Activated T-cell treated with anti-CD3 and anti-CD28 coated beads, Interleukin-2, amount 50 U/mL, for 4 hours (primary cell): Measurements from ENCODE around the gene THSD7A. TPM values are rescaled to one million over a fixed set of nuclear protein-coding genes. Genes with fewer than 3 reads are reported as not detected.

Experiments used
- ATAC-seq, 2 donors: fragments of 200-7000 bp; cut with Tn5 transposase; one replicate each; pipeline ENCODE4 v1.10.0; 2021
- DNase-seq: peaks from one replicate; pipeline ENCODE4 v3.0.0-alpha.2; 2020
- H3K27me3 Mint-ChIP-seq: one replicate; pipeline ENCODE4 v1.8.0; 2021; ENCODE audit warnings: low read depth, mixed read lengths
- H3K36me3 Mint-ChIP-seq: one replicate; pipeline ENCODE4 v1.8.0; 2022; ENCODE audit warnings: mixed read lengths; ENCODE audit not compliant: insufficient read depth
- H3K4me1 Mint-ChIP-seq: one replicate; pipeline ENCODE4 v1.8.0; 2021; ENCODE audit warnings: low read depth, mixed read lengths
- H3K4me3 Mint-ChIP-seq: one replicate; pipeline ENCODE4 v1.8.0; 2021; ENCODE audit warnings: mild to moderate bottlenecking, moderate library complexity, mixed read lengths
- H3K9me3 Mint-ChIP-seq: one replicate; pipeline ENCODE4 v1.8.0; 2021; ENCODE audit warnings: mixed read lengths
- total RNA-seq, 3 donors: library from RNA; stranded (reverse); gene quantifications; one replicate each; pipeline ENCODE4 v1.2.1, GENCODE V29; 2021

THSD7A gene, protein sequence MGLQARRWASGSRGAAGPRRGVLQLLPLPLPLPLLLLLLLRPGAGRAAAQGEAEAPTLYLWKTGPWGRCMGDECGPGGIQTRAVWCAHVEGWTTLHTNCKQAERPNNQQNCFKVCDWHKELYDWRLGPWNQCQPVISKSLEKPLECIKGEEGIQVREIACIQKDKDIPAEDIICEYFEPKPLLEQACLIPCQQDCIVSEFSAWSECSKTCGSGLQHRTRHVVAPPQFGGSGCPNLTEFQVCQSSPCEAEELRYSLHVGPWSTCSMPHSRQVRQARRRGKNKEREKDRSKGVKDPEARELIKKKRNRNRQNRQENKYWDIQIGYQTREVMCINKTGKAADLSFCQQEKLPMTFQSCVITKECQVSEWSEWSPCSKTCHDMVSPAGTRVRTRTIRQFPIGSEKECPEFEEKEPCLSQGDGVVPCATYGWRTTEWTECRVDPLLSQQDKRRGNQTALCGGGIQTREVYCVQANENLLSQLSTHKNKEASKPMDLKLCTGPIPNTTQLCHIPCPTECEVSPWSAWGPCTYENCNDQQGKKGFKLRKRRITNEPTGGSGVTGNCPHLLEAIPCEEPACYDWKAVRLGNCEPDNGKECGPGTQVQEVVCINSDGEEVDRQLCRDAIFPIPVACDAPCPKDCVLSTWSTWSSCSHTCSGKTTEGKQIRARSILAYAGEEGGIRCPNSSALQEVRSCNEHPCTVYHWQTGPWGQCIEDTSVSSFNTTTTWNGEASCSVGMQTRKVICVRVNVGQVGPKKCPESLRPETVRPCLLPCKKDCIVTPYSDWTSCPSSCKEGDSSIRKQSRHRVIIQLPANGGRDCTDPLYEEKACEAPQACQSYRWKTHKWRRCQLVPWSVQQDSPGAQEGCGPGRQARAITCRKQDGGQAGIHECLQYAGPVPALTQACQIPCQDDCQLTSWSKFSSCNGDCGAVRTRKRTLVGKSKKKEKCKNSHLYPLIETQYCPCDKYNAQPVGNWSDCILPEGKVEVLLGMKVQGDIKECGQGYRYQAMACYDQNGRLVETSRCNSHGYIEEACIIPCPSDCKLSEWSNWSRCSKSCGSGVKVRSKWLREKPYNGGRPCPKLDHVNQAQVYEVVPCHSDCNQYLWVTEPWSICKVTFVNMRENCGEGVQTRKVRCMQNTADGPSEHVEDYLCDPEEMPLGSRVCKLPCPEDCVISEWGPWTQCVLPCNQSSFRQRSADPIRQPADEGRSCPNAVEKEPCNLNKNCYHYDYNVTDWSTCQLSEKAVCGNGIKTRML (N-terminal part only)
- total RNA-seq = not detected

- Mint-ChIP-seq H3K36me3 (no peaks in the 10 kb centered on the region), H3K4me3 (peak within 1 kb of the TSS; percentile 46), H3K27me3 (peaks cover 23% of the 10 kb centered on the region), H3K4me1 (peaks cover 5% of the 10 kb centered on the region), H3K9me3 (no peaks in the 10 kb centered on the region)
- no peak for DNase-seq
- peak; percentile 76 to 77 for ATAC-seq
These were observed at the start of gene THSD7A for GRCh38 chr7:11831736-11832495. TSS of gene THSD7A (minus strand) at chr7:11832198. CDS start at chr7:11831946, 252 bp downstream.

DNA sequence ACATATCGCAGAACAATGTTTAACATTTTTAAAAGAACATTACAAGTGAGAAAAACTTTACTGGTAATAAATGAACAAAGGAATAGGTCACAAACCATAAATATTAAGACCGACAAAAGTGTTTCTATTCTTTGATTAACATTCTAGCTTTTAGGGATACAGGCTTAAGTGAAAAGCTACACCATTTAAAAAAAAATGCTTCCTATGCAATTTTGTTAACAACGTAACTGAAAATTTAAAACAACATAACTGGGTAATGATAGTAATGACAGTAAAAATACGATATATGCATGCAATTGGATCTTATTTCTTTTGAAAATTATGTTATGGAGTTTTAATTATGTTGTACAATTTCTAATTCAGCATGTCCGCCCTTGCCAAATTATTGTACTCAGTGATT lies 49.7 kb upstream of the THSD7A start:
- no peaks in the 10 kb centered on the region for H3K4me1 Mint-ChIP-seq
- no peak for ATAC-seq
- no peaks in the 10 kb centered on the region for H3K36me3 Mint-ChIP-seq
- no peaks in the 10 kb centered on the region for H3K27me3 Mint-ChIP-seq
- no peak for DNase-seq
- H3K4me3 Mint-ChIP-seq = no peak overlapping the region
- H3K9me3 Mint-ChIP-seq = peaks cover 5% of the 10 kb centered on the region

DNA sequence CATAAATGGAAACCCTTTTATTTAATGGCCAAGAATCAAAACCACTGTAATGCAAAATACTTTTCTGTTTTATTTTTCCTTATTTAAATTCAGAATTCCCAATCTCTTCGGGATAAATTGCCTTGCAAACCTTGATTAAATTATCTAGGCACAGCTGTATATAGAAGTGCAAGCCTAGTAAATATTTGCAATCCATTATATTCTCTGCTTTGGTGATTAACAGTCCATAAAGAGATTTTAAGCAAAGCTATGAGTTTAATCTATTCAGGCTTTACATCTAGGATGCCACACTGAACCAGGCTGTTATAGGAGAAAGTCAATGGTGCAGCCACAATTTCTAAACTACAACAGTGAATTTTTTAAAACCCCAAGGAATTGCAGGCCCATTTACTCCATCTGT lies 43.6 kb upstream of the THSD7A start:
- Mint-ChIP-seq H3K36me3 (no peaks in the 10 kb centered on the region), H3K27me3 (no peaks in the 10 kb centered on the region), H3K4me3 (no peak overlapping the region), H3K9me3 (no peaks in the 10 kb centered on the region), H3K4me1 (no peaks in the 10 kb centered on the region)
- no peak for ATAC-seq
- DNase-seq = no peak

DNA sequence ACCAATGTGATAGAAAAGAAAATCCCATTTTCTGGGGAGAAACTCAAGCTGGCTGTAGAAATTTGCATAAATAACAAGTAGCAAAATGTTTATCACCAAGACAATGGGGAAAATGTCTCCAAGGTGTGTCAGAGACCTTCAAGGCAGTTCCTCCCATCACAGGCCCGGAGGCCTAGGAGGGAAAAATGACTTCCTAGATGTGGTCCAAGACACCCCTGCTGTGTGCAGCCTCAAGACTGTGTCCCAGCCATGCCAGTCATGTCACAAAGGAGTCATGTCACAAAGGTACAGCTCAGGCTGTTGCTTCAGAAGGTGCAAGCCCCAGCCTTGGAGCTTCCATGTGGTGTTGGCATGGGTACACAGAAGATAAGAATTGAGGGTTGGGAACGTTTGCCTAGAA lies 33.7 kb upstream of the THSD7A start:
- ATAC-seq = no peak
- Mint-ChIP-seq H3K27me3 (no peaks in the 10 kb centered on the region), H3K4me1 (no peaks in the 10 kb centered on the region), H3K4me3 (no peak overlapping the region), H3K9me3 (peaks cover 11% of the 10 kb centered on the region), H3K36me3 (no peaks in the 10 kb centered on the region)
- no peak for DNase-seq

GRCh38 chr7:11858622-11859302 lies 26.8 kb upstream of the THSD7A start:
- Mint-ChIP-seq H3K27me3 (no peaks in the 10 kb centered on the region), H3K36me3 (no peaks in the 10 kb centered on the region), H3K4me3 (no peak overlapping the region), H3K9me3 (no peaks in the 10 kb centered on the region), H3K4me1 (no peaks in the 10 kb centered on the region)
- DNase-seq (no peak), ATAC-seq (no peak)

DNA sequence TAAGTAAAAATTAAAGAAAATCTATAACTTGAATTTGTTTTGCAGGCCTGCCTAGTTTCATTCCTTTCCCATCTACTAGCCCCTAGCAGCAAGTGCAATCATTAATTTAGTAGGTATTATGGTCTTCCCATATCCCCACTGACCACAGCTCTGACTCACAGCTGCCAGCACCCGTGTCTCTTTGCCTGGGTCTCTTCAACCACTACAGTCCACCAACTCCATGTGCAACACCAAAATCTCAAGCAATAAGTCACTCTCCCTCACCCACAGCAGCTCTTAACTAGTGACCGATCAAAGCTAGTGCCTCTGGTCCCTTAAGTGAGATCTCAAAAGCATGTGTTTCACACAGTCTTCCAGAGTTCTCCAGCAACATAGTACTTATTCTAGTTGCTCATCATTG lies 26.0 kb upstream of the THSD7A start:
- no peak for DNase-seq
- H3K27me3 Mint-ChIP-seq = no peaks in the 10 kb centered on the region
- ATAC-seq = no peak
- no peaks in the 10 kb centered on the region for H3K4me1 Mint-ChIP-seq
- no peak overlapping the region for H3K4me3 Mint-ChIP-seq
- no peaks in the 10 kb centered on the region for H3K36me3 Mint-ChIP-seq
- no peaks in the 10 kb centered on the region for H3K9me3 Mint-ChIP-seq

DNA sequence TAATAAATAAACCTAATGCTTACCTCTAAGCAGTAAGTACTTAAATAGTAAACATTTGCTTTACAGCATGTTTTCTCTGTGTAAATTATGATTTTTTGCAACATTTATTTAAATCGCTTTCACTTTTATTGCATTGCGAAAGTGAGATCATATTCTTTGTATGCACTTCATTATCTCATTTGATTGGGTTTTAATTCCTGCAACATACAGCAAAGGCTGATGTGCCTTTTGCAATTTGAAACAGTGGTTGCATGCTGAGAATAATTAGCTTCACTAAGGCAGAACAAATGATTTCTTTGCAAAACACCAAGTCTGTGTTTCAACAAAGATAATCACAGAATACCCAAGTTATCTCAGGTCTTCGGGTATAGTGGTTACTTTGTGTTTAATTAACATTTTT lies 16.3 kb upstream of the THSD7A start:
- Mint-ChIP-seq H3K36me3 (no peaks in the 10 kb centered on the region), H3K4me1 (no peaks in the 10 kb centered on the region), H3K27me3 (no peaks in the 10 kb centered on the region), H3K9me3 (no peaks in the 10 kb centered on the region), H3K4me3 (no peak overlapping the region)
- DNase-seq (no peak), ATAC-seq (no peak)

DNA sequence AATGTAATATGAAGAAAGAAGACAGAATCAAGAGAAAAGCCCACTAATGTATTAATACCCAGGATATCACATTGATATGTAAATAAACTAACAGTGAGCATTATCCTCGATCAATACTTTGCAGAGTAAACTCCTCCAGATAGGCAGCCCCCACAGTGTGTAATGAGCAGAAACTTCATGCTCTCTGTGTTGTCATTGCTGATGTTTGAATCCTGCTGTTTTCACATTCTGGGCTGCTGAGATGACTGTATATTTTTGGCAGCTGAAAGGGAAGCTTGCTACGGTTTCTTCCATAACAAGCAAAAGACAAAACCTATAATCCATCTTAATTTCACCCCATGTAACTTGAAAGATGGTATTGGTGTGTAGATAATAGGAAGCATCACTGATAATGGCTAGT lies 15.3 kb upstream of the THSD7A start:
- ATAC-seq (no peak), DNase-seq (no peak)
- H3K27me3 Mint-ChIP-seq = no peaks in the 10 kb centered on the region
- no peaks in the 10 kb centered on the region for H3K36me3 Mint-ChIP-seq
- no peaks in the 10 kb centered on the region for H3K4me1 Mint-ChIP-seq
- no peak overlapping the region for H3K4me3 Mint-ChIP-seq
- H3K9me3 Mint-ChIP-seq = no peaks in the 10 kb centered on the region

- Mint-ChIP-seq H3K36me3 (no peaks in the 10 kb centered on the region), H3K4me3 (no peak overlapping the region), H3K9me3 (no peaks in the 10 kb centered on the region), H3K27me3 (no peaks in the 10 kb centered on the region), H3K4me1 (no peaks in the 10 kb centered on the region)
- ATAC-seq (no peak), DNase-seq (no peak)
These were observed 14.5 kb upstream of the THSD7A start for GRCh38 chr7:11846361-11846955.

DNA sequence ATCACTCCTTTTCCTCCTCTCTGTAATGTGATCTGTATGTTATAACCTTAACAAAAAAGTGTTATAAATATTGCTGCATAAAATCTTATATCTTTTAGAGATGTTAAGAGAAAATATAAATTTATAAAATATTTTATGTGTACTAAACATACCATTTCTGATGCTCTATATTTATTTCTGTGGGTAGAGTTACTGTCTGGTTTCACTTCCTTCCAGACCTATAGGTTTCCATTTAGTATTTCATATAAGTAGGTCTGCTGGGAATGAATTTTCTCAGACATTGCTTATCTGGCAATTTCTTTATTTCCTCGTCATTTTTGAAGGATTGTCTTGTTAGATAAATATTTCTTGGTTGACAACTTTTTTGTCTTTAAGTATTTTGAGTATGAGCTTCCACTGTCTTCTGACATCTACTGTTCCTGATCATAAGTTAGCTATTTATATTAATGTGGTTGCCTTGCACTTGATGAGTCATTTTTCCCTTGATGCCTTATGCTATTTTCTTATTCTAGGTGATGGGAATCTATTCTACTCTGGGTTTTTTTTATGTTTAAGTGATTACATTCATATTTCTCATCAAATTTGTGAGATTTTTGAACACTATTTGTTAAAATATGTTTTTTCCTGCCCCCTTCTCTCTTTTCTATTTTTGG lies 11.2 kb upstream of the THSD7A start:
- H3K9me3 Mint-ChIP-seq = no peaks in the 10 kb centered on the region
- DNase-seq = no peak
- ATAC-seq = no peak
- no peak overlapping the region for H3K4me3 Mint-ChIP-seq
- H3K27me3 Mint-ChIP-seq = no peaks in the 10 kb centered on the region
- H3K4me1 Mint-ChIP-seq = no peaks in the 10 kb centered on the region
- no peaks in the 10 kb centered on the region for H3K36me3 Mint-ChIP-seq

DNA sequence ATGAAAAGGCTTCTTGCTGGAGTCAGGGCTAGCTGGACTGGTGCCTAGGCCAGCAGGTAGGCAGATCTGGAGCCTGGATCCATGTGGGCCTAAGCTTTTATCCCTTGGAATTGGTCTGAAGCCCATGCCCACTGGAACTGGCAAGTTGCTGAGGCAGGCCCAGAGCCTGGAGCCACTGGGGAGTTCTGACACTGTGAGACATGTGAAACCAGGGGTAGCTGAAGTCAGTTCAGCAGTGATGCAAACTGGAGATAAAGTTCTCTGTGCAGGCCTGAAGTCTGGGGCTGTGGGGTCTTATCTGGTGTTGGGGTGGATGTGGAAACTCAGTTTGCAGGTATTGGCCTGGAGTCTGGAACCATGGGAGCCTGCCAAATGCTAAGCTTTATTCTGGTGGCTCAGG lies 9.7 kb upstream of the THSD7A start:
- H3K4me3 Mint-ChIP-seq = no peak overlapping the region
- no peak for ATAC-seq
- no peaks in the 10 kb centered on the region for H3K9me3 Mint-ChIP-seq
- no peak for DNase-seq
- no peaks in the 10 kb centered on the region for H3K36me3 Mint-ChIP-seq
- H3K4me1 Mint-ChIP-seq = no peaks in the 10 kb centered on the region
- H3K27me3 Mint-ChIP-seq = no peaks in the 10 kb centered on the region

DNA sequence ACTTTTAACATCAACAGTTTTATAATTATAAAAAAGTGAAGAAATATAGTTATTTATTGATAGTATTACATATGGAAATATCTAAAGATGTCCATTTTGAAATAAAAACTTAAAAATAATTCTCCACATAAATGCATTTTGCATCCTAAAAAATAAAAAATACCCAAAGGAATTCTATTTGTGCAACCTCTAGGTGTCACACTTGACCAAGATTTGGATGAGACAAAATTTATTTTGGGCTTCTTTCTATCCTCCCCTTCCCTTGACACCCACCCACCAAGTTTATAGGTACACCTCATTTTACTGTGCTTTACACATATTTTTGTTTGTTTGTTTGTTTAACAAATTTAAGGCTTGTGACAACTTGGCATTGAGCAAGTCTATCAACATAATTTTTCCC lies 3.3 kb upstream of the THSD7A start:
- DNase-seq (no peak), ATAC-seq (no peak)
- Mint-ChIP-seq H3K4me3 (no peak overlapping the region), H3K36me3 (no peaks in the 10 kb centered on the region), H3K4me1 (peaks cover 5% of the 10 kb centered on the region), H3K9me3 (no peaks in the 10 kb centered on the region), H3K27me3 (peaks cover 21% of the 10 kb centered on the region)

- DNase-seq (no peak), ATAC-seq (no peak)
- peaks cover 5% of the 10 kb centered on the region for H3K4me1 Mint-ChIP-seq
- peaks cover 23% of the 10 kb centered on the region for H3K27me3 Mint-ChIP-seq
- no peaks in the 10 kb centered on the region for H3K9me3 Mint-ChIP-seq
- H3K4me3 Mint-ChIP-seq = no peak overlapping the region
- H3K36me3 Mint-ChIP-seq = no peaks in the 10 kb centered on the region
These were observed 1.4 kb upstream of the THSD7A start for GRCh38 chr7:11833431-11833830.
